Nephron (organoid): Measurements from ENCODE around the gene TEPSIN.

Source experiments
- H3K27ac Mint-ChIP-seq, 3 experiments: 2 replicates each; pipeline ENCODE4 v1.8.0; 2020; ENCODE audit warnings: mixed read lengths in 3 of 3, mild to moderate bottlenecking in 2 of 3, moderate library complexity in 1 of 3
- H3K27me3 Mint-ChIP-seq: 2 replicates; pipeline ENCODE4 v1.8.0; 2021; ENCODE audit warnings: low read depth, mild to moderate bottlenecking, moderate library complexity, mixed read lengths
- H3K36me3 Mint-ChIP-seq: 2 replicates; pipeline ENCODE4 v1.8.0; 2020; ENCODE audit warnings: low read depth, mixed read lengths
- H3K4me1 Mint-ChIP-seq: 2 replicates; pipeline ENCODE4 v1.8.0; 2020; ENCODE audit warnings: mixed read lengths
- H3K4me3 Mint-ChIP-seq, 3 experiments: 2 replicates each; pipeline ENCODE4 v1.8.0; 2020; ENCODE audit warnings: mild to moderate bottlenecking in 3 of 3, mixed read lengths in 3 of 3, moderate library complexity in 2 of 3
- H3K9me3 Mint-ChIP-seq: 2 replicates; pipeline ENCODE4 v1.8.0; 2020; ENCODE audit warnings: mixed read lengths
- CTCF ChIP-seq, 3 experiments: fragments of 200-600 bp; sonication (generic); IDR thresholded peaks; one replicate each; pipeline ENCODE4 v1.5.0; 2021; ENCODE audit warnings: antibody characterized with exemption in 3 of 3; ENCODE audit not compliant: unreplicated experiment in 3 of 3

The TEPSIN gene

GRCh38 chr17:81217491-81217890 lies 21.4 kb downstream of the TEPSIN start:
- Mint-ChIP-seq H3K9me3 (no peaks in the 10 kb centered on the region), H3K36me3 (peaks cover 21% of the 10 kb centered on the region), H3K27me3 (no peaks in the 10 kb centered on the region), H3K27ac (peak overlapping the region; percentile 20 to 93 (median 83)), H3K4me1 (peaks cover 21% of the 10 kb centered on the region), H3K4me3 (peak overlapping the region in 1 of 3 experiments; percentile 72)
- no peak for TF ChIP-seq CTCF (IDR thresholded peaks at IDR 0.05; ENCODE audit: unreplicated experiment in 3 of 3)

GRCh38 chr17:81213978-81214377 lies 24.9 kb downstream of the TEPSIN start:
- no peak for TF ChIP-seq CTCF (IDR thresholded peaks at IDR 0.05; ENCODE audit: unreplicated experiment in 3 of 3)
- Mint-ChIP-seq H3K27me3 (no peaks in the 10 kb centered on the region), H3K9me3 (no peaks in the 10 kb centered on the region), H3K4me1 (peaks cover 14% of the 10 kb centered on the region), H3K27ac (no peak overlapping the region), H3K4me3 (no peak overlapping the region), H3K36me3 (peaks cover 21% of the 10 kb centered on the region)

GRCh38 chr17:81212365-81212764 lies 26.5 kb downstream of the TEPSIN start:
- Mint-ChIP-seq H3K4me1 (peaks cover 8% of the 10 kb centered on the region), H3K27me3 (no peaks in the 10 kb centered on the region), H3K27ac (no peak overlapping the region), H3K4me3 (no peak overlapping the region), H3K9me3 (no peaks in the 10 kb centered on the region), H3K36me3 (peaks cover 21% of the 10 kb centered on the region)
- TF ChIP-seq CTCF (IDR thresholded peaks at IDR 0.05; ENCODE audit: unreplicated experiment in 3 of 3) = no peak

DNA sequence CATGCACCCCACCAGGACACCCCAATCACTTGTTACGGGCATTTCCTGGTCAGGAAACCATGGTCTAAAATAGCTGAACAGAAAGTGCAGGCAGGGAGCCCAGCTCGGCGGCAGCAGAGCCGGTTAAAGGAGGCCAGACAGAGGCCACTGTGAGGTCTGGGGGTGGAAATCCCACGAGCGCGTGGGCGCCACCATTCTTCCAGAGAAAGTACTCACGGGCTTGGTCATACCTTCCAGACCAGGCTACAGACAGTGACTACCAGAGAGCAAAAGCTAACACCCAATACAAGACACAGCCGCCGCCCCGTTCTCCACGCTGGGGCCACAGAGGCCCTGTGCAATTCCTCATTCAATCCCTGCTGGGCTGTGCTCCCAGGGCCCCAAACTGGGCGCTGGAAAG lies 28.0 kb downstream of the TEPSIN start:
- H3K27ac Mint-ChIP-seq = no peak overlapping the region
- no peak overlapping the region for H3K4me3 Mint-ChIP-seq
- H3K27me3 Mint-ChIP-seq = no peaks in the 10 kb centered on the region
- peaks cover 10% of the 10 kb centered on the region for H3K36me3 Mint-ChIP-seq
- no peaks in the 10 kb centered on the region for H3K4me1 Mint-ChIP-seq
- no peaks in the 10 kb centered on the region for H3K9me3 Mint-ChIP-seq
- no peak for TF ChIP-seq CTCF (IDR thresholded peaks at IDR 0.05; ENCODE audit: unreplicated experiment in 3 of 3)

DNA sequence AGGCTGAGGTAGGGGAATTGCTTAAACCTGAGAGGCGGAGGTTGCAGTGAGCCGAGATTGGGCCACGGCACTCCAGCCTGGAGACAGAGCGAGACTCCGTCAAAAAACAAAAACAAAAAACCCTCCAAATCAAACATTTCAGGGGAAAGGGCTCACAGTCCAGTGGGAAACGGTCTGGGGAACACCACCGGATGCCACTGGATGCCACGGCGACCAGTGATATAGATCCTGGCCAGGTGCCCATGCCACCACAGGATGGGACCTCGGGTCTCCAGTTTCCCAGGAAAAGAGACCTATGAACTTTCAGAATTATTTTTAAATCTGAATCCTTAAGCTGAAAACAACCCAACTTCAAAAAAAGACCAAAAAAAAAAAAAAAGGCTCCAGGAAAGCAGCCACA lies 28.4 kb downstream of the TEPSIN start:
- Mint-ChIP-seq H3K36me3 (peaks cover 6% of the 10 kb centered on the region), H3K27ac (no peak overlapping the region), H3K4me3 (no peak overlapping the region), H3K27me3 (no peaks in the 10 kb centered on the region), H3K9me3 (no peaks in the 10 kb centered on the region), H3K4me1 (no peaks in the 10 kb centered on the region)
- TF ChIP-seq CTCF (IDR thresholded peaks at IDR 0.05; ENCODE audit: unreplicated experiment in 3 of 3) = no peak

GRCh38 chr17:81209141-81209540 lies 29.7 kb downstream of the TEPSIN start:
- no peaks in the 10 kb centered on the region for H3K27me3 Mint-ChIP-seq
- H3K4me3 Mint-ChIP-seq = no peak overlapping the region
- no peak for TF ChIP-seq CTCF (IDR thresholded peaks at IDR 0.05; ENCODE audit: unreplicated experiment in 3 of 3)
- H3K9me3 Mint-ChIP-seq = no peaks in the 10 kb centered on the region
- H3K36me3 Mint-ChIP-seq = peaks cover 6% of the 10 kb centered on the region
- H3K27ac Mint-ChIP-seq = no peak overlapping the region
- no peaks in the 10 kb centered on the region for H3K4me1 Mint-ChIP-seq
